Stimulated activated CD4-positive, alpha-beta T cell treated with anti-CD3 and anti-CD28 coated beads, Interleukin-2, amount 100 ng/mL, for 24 hours (primary cell): ENCODE results near the gene TRIO.
A peak's percentile ranks its signal among the peaks of the same experiment; 100 is the strongest.

Source experiments
- DNase-seq, 2 donors: peaks; one replicate each; pipeline ENCODE4 v3.0.0-alpha.2; 2020

Gene TRIO

GRCh38 chr5:14337593-14337992 is 194.5 kb downstream of the TRIO start:
- no peak for DNase-seq

DNA sequence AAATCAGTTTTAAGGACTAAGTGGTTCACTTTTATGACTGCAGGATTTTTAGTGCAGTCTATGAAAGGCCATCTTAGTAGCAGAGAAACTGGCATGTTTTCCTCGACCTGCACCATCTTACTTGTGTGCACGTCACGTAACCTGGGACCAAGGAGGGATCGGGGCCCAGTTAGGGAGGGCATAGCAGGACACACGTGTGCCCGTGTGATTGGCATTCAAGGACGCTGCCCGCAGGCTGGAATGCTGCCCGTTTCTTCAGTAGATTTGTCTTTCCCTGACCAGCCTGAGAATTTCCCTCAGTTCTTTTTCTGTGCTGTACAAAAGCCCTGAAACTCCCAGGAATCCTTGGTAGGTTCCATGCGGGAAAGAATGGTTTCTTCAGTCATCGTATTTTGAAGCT is 196.3 kb downstream of the TRIO start:
- DNase-seq = no peak

- DNase-seq = no peak
Observed at GRCh38 chr5:14341571-14342230, 198.6 kb downstream of the TRIO start.

- DNase-seq = no peak
Observed at GRCh38 chr5:14342306-14342705, 199.2 kb downstream of the TRIO start.

DNA sequence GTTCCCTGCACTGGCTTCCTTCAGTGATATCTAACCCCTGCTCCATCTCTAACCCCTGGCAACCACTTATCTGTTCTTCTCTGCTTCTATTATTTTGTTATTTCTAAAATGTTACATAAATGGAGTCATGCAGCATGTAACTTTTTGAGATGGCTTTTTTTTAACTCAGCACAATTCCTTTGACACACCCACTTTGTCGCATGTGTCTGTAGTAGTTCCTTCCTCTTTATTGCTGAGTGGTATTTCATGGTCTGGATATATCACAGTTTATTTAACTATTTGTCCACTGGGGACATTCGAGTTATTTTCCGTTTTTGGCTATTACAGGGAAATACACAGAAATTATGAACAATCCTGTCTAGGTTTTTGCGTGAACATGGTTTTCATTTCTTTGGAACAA is 200.2 kb downstream of the TRIO start:
- DNase-seq = no peak

DNA sequence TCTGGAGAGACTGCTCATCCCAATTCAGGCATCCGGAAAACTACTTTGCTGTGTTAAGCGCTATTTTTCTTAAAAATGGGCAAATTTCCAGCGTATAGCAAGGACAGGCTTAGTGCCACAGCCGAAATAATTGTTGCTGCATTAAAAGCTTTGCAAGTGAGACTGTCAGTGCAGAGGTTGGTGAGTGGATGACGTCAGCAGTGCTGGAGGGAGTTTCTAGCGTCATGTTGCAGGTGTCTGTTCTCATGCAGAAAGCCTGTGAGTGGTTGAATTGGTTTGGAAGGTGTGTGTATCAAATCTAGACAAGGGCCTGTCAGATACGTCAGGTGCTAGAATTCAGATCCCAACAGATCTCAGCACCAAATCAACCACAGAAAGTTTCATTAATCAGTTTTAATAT is 204.4 kb downstream of the TRIO start:
- DNase-seq = no peak

DNA sequence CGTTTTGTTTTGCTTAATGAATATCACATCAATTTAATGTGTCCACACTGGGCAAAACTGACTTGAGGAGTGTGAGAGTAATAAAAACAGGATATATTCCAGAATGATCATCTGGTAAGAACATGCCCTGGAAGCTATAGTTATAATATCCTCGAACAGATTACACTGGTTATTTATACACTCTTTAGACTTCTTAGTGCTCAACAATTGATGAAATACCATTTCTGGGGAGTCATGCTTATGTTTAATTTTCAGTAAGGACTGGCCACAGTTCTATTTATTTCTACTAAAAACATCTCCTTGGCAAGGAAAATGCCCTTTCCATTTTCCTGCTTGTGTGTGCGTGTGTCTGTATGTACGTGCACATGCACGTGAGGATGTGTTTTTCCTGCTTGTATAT is 205.0 kb downstream of the TRIO start:
- DNase-seq = no peak

DNA sequence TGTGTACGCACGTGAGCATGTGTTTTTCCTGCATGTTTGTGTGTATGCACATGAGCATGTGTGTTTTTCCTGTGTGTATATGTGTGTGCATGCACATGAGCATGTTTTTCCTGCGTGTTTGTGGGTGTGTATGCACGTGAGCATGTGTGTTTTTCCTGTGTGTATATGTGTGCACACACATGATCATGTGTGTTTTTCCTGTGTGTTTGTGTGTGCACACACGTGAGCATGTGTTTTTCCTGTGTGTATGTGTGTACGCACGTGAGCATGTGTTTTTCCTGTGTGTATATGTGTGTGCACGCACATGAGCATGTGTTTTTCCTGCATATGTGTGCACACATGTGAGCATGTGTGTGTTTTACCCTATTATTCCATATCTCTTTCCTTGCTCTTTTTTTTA is 205.9 kb downstream of the TRIO start:
- DNase-seq = no peak

DNA sequence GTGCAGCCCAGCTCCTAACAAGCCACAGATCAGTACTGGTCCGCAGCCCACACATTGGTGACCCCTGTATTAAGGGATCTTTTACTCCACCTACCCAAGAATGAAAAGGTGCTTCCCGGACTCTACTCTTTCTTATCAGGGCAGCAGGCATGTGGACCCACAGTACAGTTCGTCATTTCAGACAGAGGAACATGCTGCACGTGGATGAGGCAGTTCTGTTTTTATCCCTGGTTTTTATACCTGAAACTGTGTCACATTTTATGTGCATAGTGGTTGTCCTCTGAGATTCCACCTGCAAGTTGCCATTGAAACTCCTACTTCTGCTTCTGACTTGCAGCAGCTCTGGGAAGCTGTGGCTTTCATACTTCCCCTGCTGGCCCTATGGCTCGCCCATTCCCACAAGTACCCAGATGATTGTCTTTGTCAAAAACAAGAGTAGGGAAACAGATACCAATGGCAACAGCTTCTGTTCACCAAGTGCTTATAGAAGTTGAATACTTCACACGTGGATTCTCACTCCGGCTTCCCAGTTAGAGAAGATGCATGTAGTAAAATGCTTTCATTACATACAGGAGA is 208.0 kb downstream of the TRIO start:
- no peak for DNase-seq

DNA sequence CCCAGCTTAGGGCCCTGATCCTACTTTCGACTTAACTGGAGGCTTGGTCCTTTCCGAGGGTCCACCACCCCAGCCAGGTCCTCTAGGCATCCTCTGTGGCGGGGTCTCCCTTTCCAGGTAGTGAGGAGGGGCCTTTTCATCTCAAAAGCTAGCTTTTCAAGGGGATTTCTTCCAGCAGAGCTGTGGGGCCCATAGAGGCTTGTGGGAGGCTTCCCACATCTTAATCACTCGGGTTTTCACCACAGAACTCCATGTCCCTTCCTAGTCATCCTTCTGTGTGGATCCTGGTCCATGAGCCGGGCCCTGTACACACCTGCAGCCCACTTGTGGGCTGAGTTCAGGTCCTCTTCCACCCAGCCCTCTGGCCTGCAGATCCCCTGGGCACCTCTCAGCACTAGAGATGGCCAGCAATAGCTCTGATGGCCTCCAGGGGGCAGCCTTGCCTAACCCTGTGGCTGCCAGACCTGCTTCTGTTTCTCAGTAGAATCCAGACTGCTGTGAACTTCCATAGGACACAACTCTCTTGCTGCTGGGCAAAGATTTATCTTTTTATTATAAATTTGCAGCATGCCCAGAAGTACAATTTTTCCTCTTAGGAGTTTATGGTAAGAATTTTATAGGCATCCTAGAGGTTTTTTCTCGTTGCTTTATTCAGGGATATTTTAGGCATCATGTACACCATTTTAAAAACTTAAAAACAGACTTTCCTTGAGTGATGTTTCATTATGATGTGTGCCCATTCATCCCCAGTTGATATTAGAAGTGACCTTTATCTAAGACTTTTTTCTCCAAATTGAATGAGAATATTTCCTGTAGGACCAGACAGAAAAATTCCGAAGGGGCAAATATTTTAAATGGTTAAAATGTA is 208.9 kb downstream of the TRIO start:
- DNase-seq = peak; percentile 57 to 70

DNA sequence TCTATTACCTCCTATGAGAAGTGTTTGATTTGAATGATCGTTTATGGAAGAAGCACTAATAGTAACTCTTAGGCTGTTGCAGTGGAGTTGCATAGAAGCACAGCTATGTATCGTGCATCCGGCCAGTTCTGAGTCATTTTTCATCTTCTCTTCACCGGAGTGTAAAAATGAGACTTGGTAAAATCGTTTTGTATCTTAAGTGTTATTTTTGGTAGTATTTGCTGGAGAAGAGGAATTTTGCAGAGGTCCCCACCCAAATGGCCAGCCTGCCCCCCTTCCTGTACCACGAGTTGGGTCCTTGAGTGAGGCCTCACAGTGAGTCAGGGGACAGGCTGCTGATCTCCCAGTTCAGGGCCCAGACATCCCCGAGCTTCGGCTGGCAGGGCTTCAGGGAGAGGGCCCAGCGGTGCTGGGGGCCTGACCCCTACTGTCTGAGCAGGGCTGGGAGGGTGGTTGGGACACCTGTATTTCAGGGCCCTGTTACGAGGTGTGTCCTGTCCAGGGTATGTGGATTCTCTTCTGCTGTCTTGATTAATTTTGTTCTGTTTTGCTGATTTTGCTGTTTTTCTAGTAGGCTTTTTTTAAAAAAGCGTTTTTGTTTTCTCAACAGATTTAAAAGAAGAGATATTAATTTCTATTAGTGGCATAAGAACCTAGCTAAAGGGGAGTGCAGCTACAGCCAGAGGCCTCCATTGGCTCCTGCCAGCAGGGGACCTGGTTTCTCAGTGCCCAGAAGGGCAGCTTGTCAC is 210.8 kb downstream of the TRIO start:
- DNase-seq = no peak

DNA sequence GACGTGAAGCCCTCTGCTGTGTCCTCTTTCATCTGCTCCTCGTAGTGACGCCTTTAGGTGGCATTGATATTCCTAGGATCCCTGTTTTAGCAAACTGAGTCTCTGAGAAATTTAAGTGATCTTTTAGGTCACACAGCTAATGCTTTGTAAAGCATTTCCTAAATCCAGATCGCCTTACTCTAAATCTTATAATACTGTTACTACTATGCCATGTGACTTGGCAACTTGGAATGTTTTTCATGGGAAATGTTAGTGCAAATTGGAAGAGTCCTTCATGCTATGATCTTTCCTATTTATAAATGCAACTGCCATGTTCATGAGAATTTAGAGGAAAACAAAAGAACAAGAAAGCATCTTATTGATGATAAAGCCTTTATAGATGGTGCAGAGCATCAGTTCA is 212.2 kb downstream of the TRIO start:
- no peak for DNase-seq

- DNase-seq = no peak
Observed at GRCh38 chr5:14356305-14356704, 213.2 kb downstream of the TRIO start.

- DNase-seq = no peak
Observed at GRCh38 chr5:14357441-14357840, 214.3 kb downstream of the TRIO start.

GRCh38 chr5:14357851-14358250 is 214.7 kb downstream of the TRIO start:
- no peak for DNase-seq

GRCh38 chr5:14358536-14358935 is 215.4 kb downstream of the TRIO start:
- no peak for DNase-seq

DNA sequence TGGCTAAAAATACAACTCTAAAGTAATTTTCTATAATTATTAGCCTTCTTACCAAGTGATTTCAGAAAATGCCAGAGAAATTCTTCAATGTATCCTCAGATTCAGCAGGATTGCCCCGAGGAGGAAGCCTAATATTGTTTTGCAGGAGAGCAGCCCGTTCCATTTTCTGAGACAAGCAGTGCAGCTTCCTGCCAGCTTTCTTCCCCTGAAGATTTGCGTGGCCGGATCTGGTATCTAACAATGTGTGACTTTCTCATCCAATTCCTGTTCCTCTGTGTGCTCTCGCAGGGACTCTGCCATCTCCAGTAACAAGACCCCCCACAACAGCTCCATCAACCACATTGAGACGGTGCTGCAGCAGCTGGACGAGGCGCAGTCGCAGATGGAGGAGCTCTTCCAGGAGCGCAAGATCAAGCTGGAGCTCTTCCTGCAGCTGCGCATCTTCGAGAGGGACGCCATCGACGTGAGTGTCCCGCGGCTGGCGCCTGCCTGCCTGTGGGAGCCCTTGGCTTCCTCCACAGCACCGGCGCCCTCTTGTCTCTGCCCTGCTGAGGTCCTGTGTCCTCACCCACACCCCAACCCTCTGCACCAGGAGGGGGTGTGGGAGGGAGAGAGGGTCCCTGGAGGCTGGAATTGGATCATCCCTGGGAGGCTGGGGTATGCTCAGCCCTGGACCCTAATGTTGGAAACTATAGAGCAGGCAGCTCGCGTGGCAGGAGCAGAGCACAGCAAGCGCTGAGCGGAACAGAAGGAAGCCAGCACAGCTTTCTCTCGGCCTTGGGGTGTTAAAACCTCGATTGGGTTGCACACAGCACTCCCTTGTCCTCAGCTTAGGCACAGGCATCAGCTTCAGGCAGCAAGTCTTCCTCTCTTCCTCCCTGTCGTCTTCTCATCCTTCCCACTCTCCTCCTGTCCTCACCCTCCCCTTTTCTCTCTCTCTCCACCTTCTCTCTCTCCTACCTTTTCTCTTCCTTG is 216.2 kb downstream of the TRIO start:
- no peak for DNase-seq

GRCh38 chr5:14362491-14362890 is 219.3 kb downstream of the TRIO start:
- DNase-seq = no peak

GRCh38 chr5:14364096-14364495 is 221.0 kb downstream of the TRIO start:
- no peak for DNase-seq

DNA sequence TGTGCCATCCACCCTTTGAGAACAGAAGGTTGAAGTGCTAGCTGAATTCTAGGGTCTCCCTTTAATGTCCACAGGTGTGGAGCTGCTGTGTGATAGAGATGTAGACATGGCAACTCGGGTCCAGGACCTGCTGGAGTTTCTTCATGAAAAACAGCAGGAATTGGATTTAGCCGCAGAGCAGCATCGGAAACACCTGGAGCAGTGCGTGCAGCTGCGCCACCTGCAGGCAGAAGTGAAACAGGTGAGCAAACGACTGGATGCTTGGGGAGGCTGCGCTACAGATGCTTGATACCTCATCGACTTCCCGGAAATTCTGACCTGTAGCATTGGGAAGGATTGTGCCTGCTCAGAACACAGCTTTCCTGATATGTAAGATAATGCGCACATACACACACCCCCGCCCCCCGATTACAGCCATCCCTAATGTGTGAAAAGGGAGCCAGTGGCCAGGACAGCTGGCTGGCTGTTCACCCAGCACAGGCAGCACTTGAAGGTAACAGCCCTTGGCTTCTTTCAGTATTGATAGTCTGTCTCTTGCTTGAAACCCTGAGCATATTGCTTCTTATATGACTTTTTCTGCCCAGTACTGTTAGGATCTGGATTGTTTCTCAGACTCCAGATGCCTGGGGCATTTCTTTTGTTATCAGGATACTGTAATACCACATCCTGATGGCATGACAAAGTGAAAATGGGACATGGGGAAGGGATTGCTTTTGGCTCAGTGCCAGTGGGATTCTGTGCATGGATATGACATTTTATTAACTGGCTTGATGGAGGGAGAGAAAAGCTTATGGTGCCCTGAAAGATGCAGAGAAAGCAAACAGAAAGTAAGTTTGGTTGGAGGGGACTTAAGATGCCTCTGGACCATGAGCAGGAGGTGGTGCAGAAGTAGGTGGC is 221.7 kb downstream of the TRIO start:
- peak in 1 of 2 donors; percentile 17 for DNase-seq

- DNase-seq = no peak
Observed at GRCh38 chr5:14365831-14366430, 222.8 kb downstream of the TRIO start.
